Epithelial cell of proximal tubule (primary cell): ENCODE data around the gene ADGRA1. TPM values are rescaled to one million over a fixed set of nuclear protein-coding genes. Genes with fewer than 3 reads are reported as not detected.

Source experiments
- DNase-seq: peaks from one replicate; pipeline ENCODE4 v3.0.0-alpha.2; 2011; ENCODE audit warnings: low read depth
- H3K4me3 ChIP-seq: 2 replicates; pipeline ENCODE4 v1.5.1; 2011; ENCODE audit warnings: low read depth, mild to moderate bottlenecking, low read length
- total RNA-seq: library from RNA; depleted of rRNA; stranded (reverse); fragments of >200 nt; gene quantifications from 2 replicates; pipeline ENCODE4 v1.2.3, GENCODE V29; 2015
- TF ChIP-seq, protein P1 (sequence below): conservative IDR thresholded peaks from 2 replicates; pipeline ENCODE4 v1.5.1; 2012; ENCODE audit warnings: low read depth, mild to moderate bottlenecking, low read length

ADGRA1 gene, protein sequence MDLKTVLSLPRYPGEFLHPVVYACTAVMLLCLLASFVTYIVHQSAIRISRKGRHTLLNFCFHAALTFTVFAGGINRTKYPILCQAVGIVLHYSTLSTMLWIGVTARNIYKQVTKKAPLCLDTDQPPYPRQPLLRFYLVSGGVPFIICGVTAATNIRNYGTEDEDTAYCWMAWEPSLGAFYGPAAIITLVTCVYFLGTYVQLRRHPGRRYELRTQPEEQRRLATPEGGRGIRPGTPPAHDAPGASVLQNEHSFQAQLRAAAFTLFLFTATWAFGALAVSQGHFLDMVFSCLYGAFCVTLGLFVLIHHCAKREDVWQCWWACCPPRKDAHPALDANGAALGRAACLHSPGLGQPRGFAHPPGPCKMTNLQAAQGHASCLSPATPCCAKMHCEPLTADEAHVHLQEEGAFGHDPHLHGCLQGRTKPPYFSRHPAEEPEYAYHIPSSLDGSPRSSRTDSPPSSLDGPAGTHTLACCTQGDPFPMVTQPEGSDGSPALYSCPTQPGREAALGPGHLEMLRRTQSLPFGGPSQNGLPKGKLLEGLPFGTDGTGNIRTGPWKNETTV
- not detected in 2 replicates for total RNA-seq

DNA sequence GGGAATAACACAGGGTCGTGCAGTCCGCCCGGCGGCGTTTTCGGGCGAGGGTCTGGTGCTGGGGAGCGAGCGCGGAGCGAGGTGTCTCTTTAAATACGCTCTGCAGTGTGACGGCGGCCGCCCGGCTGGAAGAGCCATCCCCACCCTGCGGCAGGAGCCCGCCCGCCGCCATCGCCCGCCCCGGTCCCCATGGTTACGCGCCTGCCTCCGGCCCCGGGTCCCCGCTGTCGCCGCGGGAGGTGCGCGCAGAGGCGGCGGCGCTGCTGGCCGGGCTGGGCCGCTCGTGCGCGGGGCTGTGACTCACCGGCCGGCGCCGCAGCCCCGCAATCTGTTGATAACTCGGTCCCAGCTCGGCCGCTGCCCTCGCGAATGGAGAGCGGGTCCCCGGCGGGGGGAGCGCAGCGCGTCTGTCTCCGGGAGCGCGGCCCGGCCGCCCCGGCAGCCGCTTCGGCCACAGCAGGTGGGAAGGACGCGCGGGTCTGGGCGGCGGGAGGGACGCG lies at the start of gene ADGRA1:
ADGRA1 (plus strand) TSS at position 246 of the 500 bp plus-strand sequence. CDS start 986 bp downstream, outside the sequence.
- TF ChIP-seq, protein P1, sequence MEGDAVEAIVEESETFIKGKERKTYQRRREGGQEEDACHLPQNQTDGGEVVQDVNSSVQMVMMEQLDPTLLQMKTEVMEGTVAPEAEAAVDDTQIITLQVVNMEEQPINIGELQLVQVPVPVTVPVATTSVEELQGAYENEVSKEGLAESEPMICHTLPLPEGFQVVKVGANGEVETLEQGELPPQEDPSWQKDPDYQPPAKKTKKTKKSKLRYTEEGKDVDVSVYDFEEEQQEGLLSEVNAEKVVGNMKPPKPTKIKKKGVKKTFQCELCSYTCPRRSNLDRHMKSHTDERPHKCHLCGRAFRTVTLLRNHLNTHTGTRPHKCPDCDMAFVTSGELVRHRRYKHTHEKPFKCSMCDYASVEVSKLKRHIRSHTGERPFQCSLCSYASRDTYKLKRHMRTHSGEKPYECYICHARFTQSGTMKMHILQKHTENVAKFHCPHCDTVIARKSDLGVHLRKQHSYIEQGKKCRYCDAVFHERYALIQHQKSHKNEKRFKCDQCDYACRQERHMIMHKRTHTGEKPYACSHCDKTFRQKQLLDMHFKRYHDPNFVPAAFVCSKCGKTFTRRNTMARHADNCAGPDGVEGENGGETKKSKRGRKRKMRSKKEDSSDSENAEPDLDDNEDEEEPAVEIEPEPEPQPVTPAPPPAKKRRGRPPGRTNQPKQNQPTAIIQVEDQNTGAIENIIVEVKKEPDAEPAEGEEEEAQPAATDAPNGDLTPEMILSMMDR = no peak
- DNase-seq = no peak
- no peak within 1 kb of the TSS for H3K4me3 ChIP-seq

DNA sequence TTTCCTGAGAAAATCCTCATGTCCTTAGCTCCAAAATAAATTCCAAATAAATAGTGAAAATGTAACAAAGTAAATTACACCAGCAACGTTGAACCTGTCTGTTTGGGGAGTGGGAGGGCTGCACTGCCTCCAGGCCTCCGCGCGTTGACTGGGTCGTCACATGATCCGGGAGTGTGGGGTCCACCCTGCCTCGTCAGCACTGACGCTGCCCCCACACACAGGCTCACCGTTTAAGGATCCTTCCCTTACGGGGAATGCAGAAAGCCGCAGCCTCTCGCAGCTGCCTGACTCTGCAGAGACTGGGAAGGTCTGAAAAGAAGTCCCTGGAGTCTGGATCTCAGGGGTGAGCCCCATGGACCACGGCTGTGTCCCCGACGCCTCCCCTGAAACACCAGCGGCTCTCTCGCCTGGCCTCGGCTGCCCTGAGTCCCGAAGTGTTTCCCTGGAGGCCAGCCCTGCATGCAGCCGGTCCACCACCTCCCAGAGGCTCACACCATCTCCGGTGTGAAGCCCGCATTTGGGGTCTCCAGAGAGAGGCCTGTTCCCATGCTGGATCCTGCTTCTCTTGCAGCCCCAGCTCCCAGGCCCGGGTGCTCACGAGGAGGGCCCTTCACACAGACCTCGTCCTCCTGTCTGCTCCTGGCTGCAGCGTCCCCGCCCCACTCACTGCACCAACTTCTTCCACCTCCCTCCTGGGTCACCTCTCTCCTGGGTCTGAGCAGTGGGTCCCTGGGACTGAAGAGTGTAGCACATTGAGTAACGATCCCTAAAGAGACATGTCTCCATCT lies 49.5 kb upstream of the ADGRA1 start:
- no peak overlapping the region for H3K4me3 ChIP-seq
- TF ChIP-seq, protein P1 = no peak

DNA sequence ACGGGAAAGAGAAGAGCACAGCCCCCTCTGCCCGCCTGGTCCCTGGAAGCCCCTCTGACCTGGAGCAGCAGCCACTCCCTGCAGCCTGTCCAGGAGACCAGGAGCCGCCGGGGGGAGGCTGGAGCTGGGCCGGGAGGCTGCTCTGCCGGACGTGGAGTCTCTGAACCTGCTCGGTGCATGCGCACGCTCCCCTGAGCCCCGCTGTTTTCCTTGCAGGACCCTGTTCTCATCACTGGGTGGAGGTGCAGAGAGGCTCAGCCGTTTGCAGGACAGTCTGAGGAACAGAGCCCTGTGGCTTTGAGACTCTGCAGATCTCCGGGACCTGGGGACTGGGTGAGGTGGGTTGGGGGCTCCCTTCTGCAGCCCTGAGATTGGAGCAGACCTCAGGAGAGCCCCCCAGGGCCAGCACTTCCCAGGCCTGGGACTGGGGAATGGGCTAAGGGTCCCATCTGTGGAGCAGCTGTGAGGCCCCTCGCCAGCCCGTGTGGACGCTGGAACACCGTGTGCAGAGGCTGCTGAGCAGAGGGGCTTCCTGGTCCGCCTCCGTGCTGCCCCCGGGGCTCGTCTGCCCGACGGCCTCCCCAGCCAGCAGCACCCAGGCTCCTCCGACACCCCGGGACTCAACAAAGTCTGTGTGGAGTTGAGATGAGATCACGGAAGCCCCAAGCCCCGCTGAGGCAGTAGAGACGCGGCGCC lies 48.5 kb upstream of the ADGRA1 start:
- TF ChIP-seq, protein P1 = no peak
- DNase-seq = no peak
- no peak overlapping the region for H3K4me3 ChIP-seq

More for the DNA sequence above, 49.5 kb upstream of the ADGRA1 start:
- DNase-seq = no peak

DNA sequence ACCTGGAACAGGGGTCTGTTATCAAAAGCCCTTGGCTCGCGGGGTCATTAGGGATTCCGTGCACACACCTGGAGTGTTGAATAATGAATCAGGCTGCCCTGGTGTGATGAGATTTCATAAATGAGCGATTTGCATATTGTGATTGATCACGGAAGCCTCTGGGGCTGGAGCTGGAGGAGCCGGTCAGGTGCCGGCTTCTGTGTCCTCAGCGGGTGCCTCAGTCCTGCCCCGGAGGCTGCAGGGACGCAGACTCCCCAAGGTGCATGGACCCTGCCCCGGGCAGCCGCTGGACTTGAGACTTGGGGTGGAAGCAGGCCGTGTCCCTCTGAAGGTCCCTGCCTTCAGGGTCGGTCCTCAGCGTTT lies 47.9 kb upstream of the ADGRA1 start:
- no peak overlapping the region for H3K4me3 ChIP-seq
- no peak for DNase-seq
- TF ChIP-seq, protein P1 = no peak

DNA sequence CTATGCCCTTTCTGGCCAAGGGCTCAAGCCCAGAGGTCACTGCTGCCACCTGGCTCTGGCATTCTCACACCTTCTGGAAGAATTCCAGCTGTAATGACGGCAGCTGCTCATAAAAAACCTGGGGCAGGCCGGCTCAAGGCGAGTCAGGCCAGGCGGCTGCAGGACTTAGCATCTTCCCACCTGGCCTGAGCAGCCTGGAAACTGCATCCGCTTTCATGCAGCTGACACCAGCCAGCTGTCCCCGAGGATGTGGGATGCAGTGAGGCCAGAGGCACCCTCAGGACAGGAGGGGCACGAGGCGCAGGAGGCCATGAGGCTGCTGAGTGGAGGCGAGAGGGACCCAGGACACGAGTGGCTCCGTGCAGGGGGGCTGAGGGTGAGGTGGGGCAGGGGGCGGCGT lies 47.5 kb upstream of the ADGRA1 start:
- no peak for DNase-seq
- no peak overlapping the region for H3K4me3 ChIP-seq
- TF ChIP-seq, protein P1 = no peak

DNA sequence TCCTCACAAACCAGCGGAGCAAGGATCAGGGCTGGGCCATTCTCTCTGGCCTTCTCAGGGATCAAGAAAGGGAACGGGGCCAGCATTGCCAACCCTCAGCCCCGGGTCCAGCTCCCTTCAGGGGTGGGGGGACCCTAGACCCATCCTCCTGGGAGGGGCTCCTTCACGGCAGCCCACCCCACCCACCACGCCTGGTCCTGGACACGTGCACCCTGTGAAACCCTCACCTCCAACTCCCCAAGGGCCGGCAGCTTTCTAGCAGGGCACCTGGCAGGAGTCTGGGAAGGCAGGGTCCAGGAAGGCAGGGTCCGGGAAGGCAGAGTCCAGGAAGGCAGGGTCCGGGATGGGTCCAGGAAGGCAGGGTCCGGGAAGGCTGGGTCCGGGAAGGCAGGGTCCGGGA lies 46.6 kb upstream of the ADGRA1 start:
- H3K4me3 ChIP-seq = no peak overlapping the region
- TF ChIP-seq, protein P1 = no peak
- no peak for DNase-seq
